PC-9 (cell line): ENCODE measurements around the gene ZNF516. TPM values are rescaled to one million over a fixed set of nuclear protein-coding genes. Genes with fewer than 3 reads are reported as not detected.
A peak's percentile ranks its signal among the peaks of the same experiment; 100 is the strongest.

Source experiments
- BruUV-seq: library from RNA; stranded (reverse); fragments of 400-500 nt; replicated peaks from 2 replicates; lab custom pipeline; 2021; lab: Mats Ljungman, UMichigan
- CTCF ChIA-PET: fragments of 300-600 bp; sonication (Branson Sonifier 250); formaldehyde crosslinking; loops from one replicate; lab custom pipeline; 2022; ENCODE audit warnings: antibody characterized with exemption; lab: Charles Lee
- POLR2A ChIA-PET: fragments of 300-600 bp; sonication (Branson Sonifier 250); formaldehyde crosslinking; loops from one replicate; lab custom pipeline; 2022; ENCODE audit warnings: antibody characterized with exemption; ENCODE audit not compliant: unreplicated experiment; lab: Charles Lee
- DNase-seq, 2 experiments: peaks; one replicate each; pipeline versions ENCODE4 v3.0.0 to v3.0.0-alpha.2; 2015 to 2022; ENCODE audit warnings: mixed read lengths in 1 of 2
- H2AFZ ChIP-seq: fragments of 200-600 bp; sonication (generic); 2 replicates; pipeline ENCODE4 v1.8.1; 2017; ENCODE audit warnings: antibody characterized with exemption
- H3F3A ChIP-seq: fragments of 200-600 bp; sonication (generic); 2 replicates; pipeline ENCODE4 v1.8.1; 2017; ENCODE audit warnings: antibody characterized with exemption, mild to moderate bottlenecking, low read depth; ENCODE audit not compliant: insufficient read depth
- H3K27ac ChIP-seq: fragments of 200-600 bp; sonication (generic); 2 replicates; pipeline ENCODE4 v1.6.1; 2016; ENCODE audit warnings: mixed run types
- H3K27me3 ChIP-seq: fragments of 200-600 bp; sonication (generic); 2 replicates; pipeline ENCODE4 v1.6.1; 2016; ENCODE audit warnings: low read depth, mixed run types; ENCODE audit not compliant: insufficient read depth
- H3K36me3 ChIP-seq: fragments of 200-600 bp; sonication (generic); 2 replicates; pipeline ENCODE4 v1.6.1; 2016; ENCODE audit warnings: low read depth, mixed run types
- H3K4me1 ChIP-seq: fragments of 200-600 bp; sonication (generic); replicated peaks from 2 replicates; pipeline ENCODE4 v1.6.1; 2016; ENCODE audit warnings: mixed run types; ENCODE audit not compliant: insufficient read depth
- H3K4me2 ChIP-seq: fragments of 200-600 bp; sonication (generic); 2 replicates; pipeline ENCODE4 v1.6.1; 2017; ENCODE audit warnings: mixed run types
- H3K4me3 ChIP-seq: fragments of 200-600 bp; sonication (generic); 2 replicates; pipeline ENCODE4 v1.6.1; 2016; ENCODE audit warnings: mixed run types
- H3K79me2 ChIP-seq: fragments of 200-600 bp; sonication (generic); 2 replicates; pipeline ENCODE4 v1.6.1; 2017; ENCODE audit warnings: low read depth, mixed run types
- H3K9me2 ChIP-seq: fragments of 200-600 bp; sonication (generic); 2 replicates; pipeline ENCODE4 v1.8.1; 2017; ENCODE audit warnings: mild to moderate bottlenecking; ENCODE audit not compliant: insufficient read depth
- H3K9me3 ChIP-seq: fragments of 200-600 bp; sonication (generic); 2 replicates; pipeline ENCODE4 v1.8.1; 2016; ENCODE audit warnings: low read depth; ENCODE audit not compliant: insufficient read depth
- H4K20me1 ChIP-seq: fragments of 200-600 bp; sonication (generic); 2 replicates; pipeline ENCODE4 v1.8.1; 2017; ENCODE audit not compliant: insufficient read depth
- CTCF ChIP-seq: fragments of 200-600 bp; sonication (generic); conservative IDR thresholded peaks from 2 replicates; pipeline ENCODE4 v1.6.1; 2017; ENCODE audit warnings: mixed run types, antibody characterized with exemption, mild to moderate bottlenecking, moderate library complexity
- EZH2 ChIP-seq: fragments of 200-600 bp; sonication (generic); IDR thresholded peaks from 2 replicates; pipeline ENCODE4 v1.8.0; 2017; ENCODE audit warnings: antibody characterized with exemption, low read depth
- intact Hi-C: fragments of 100-400 bp; cut with micrococcal nuclease; formaldehyde crosslinking; loops from one replicate; pipeline ENCODE4 v1.10.0; 2022; ENCODE audit not compliant: unreplicated experiment
- total RNA-seq: library from RNA; stranded (reverse); gene quantifications from 2 replicates; pipeline ENCODE4 v1.2.3, GENCODE V29; 2021

The ZNF516 gene
- total RNA-seq, 1 experiment from 2014 or later: 32.7 TPM

GRCh38 chr18:76496194-76496890 is 1.3 kb upstream of the ZNF516 start:
- H3K27ac ChIP-seq: no peak overlapping the region
- H3K36me3 ChIP-seq: no peaks in the 10 kb centered on the region
- no peaks in the 10 kb centered on the region for H3K9me2 ChIP-seq
- ChIA-PET POLR2A (no interaction called here), CTCF (no interaction called here)
- H4K20me1 ChIP-seq: no peaks in the 10 kb centered on the region
- peak overlapping the region; percentile 91 for H3K4me2 ChIP-seq
- H3K4me3 ChIP-seq: peak overlapping the region; percentile 92
- TF ChIP-seq CTCF (no peak), EZH2 (no peak)
- peak; percentile 26 to 47 for DNase-seq
- BruUV-seq: no TSS peak
- no peaks in the 10 kb centered on the region for H3K9me3 ChIP-seq
- peaks cover 25% of the 10 kb centered on the region for H3F3A ChIP-seq
- no peaks in the 10 kb centered on the region for H3K27me3 ChIP-seq
- peaks cover 14% of the 10 kb centered on the region for H3K79me2 ChIP-seq
- intact Hi-C loops: loop anchor here (2.0 kb wide), 1 partner anchor 28 kb away; no protein-coding TSS in a partner anchor
- H3K4me1 ChIP-seq: no peaks in the 10 kb centered on the region
- H2AFZ ChIP-seq: peak overlapping the region; percentile 89

- H3K79me2 ChIP-seq: peaks cover 17% of the 10 kb centered on the region
- 0 out of 2 replicates have a peak overlapping the region, but pooled peaks have one; percentile 14 for H3K27ac ChIP-seq
- H3K36me3 ChIP-seq: no peaks in the 10 kb centered on the region
- H3K27me3 ChIP-seq: no peaks in the 10 kb centered on the region
- CTCF ChIA-PET: no interaction called here
- no peaks in the 10 kb centered on the region for H3K9me3 ChIP-seq
- H3K4me1 ChIP-seq: peaks cover under 1% of the 10 kb centered on the region; the same call in 1 of the 2 replicates
- TF ChIP-seq CTCF: no peak
- no peak for TF ChIP-seq EZH2
- H3K9me2 ChIP-seq: no peaks in the 10 kb centered on the region
- intact Hi-C loops: loop anchor here (2.0 kb wide), 2 partner anchors 29 to 63 kb away; no protein-coding TSS in a partner anchor
- H2AFZ ChIP-seq: peak overlapping the region; percentile 89
- POLR2A ChIA-PET: no interaction called here
- peak in 1 of 2 experiments; percentile 12 for DNase-seq
- peaks cover 25% of the 10 kb centered on the region for H3F3A ChIP-seq
- no TSS peak for BruUV-seq
- peaks cover under 1% of the 10 kb centered on the region; the same call in 1 of the 2 replicates for H4K20me1 ChIP-seq
- peak overlapping the region; percentile 92 for H3K4me3 ChIP-seq
- peak overlapping the region; percentile 91 for H3K4me2 ChIP-seq
Measured at GRCh38 chr18:76495435-76496193, 572 bp upstream of the ZNF516 start.

- no peaks in the 10 kb centered on the region for H3K9me3 ChIP-seq
- H3K27ac ChIP-seq: peak overlapping the region; percentile 55
- DNase-seq: no peak
- intact Hi-C loops: loop anchor here (2.0 to 5.0 kb wide), 2 partner anchors 64 to 193 kb away; no protein-coding TSS in a partner anchor
- H3K79me2 ChIP-seq: peaks cover 29% of the 10 kb centered on the region
- H3K4me1 ChIP-seq: peaks cover 12% of the 10 kb centered on the region
- peaks cover 25% of the 10 kb centered on the region for H3F3A ChIP-seq
- H3K9me2 ChIP-seq: no peaks in the 10 kb centered on the region
- H3K4me3 ChIP-seq: peak overlapping the region; percentile 70
- H3K36me3 ChIP-seq: no peaks in the 10 kb centered on the region
- BruUV-seq: no TSS peak
- H3K4me2 ChIP-seq: peak overlapping the region; percentile 90
- CTCF ChIA-PET: interaction anchor here (0.7 kb wide), 1 partner anchor 71 kb away, joined by 4 read pairs; no protein-coding TSS in a partner anchor
- TF ChIP-seq EZH2 (no peak), CTCF (no peak)
- POLR2A ChIA-PET: no interaction called here
- no peaks in the 10 kb centered on the region for H3K27me3 ChIP-seq
- peaks cover 11% of the 10 kb centered on the region; the same call in 1 of the 2 replicates for H4K20me1 ChIP-seq
- peak overlapping the region; percentile 49 for H2AFZ ChIP-seq
Measured at GRCh38 chr18:76494231-76495005, 624 bp downstream of the ZNF516 start.
